Panc1 (cell line): Measurements from ENCODE around the gene RMC1. TPM values are rescaled to one million over a fixed set of nuclear protein-coding genes. Genes with fewer than 3 reads are reported as not detected.

ENCODE experiments used
- ATAC-seq: fragments of 200-7000 bp; cut with Tn5 transposase; 2 replicates; pipeline ENCODE4 v1.9.1; 2020; ENCODE audit warnings: mild to moderate bottlenecking, moderate library complexity
- BruUV-seq: library from RNA; stranded (reverse); fragments of 400-500 nt; replicated peaks from 2 replicates; lab custom pipeline; 2021; lab: Mats Ljungman, UMichigan
- CTCF ChIA-PET: fragments of 300-600 bp; sonication (Branson Sonifier 250); formaldehyde crosslinking; loops from one replicate; lab custom pipeline; 2022; ENCODE audit warnings: antibody characterized with exemption; lab: Charles Lee
- POLR2A ChIA-PET: fragments of 300-600 bp; sonication (Branson Sonifier 250); formaldehyde crosslinking; loops from one replicate; lab custom pipeline; 2022; ENCODE audit warnings: antibody characterized with exemption; lab: Charles Lee
- DNase-seq: peaks from one replicate; pipeline ENCODE4 v3.0.0-alpha.2; 2010; ENCODE audit warnings: low read depth, low spot score
- H3K27ac ChIP-seq: 2 replicates; pipeline ENCODE4 v1.5.1; 2011; ENCODE audit warnings: mild to moderate bottlenecking, low read length, inconsistent platforms
- H3K27me3 ChIP-seq: fragments of 200-500 bp; sonication (Bioruptor generic); 2 replicates; pipeline ENCODE4 v1.6.0; 2014; ENCODE audit warnings: low read length, inconsistent platforms; ENCODE audit not compliant: control insufficient read depth, insufficient read depth
- H3K36me3 ChIP-seq: fragments of 200-500 bp; sonication (Bioruptor generic); 2 replicates; pipeline ENCODE4 v1.5.1; 2014; ENCODE audit warnings: inconsistent platforms, mild to moderate bottlenecking, low read length, moderate library complexity; ENCODE audit not compliant: control insufficient read depth, insufficient read depth
- H3K4me1 ChIP-seq: 2 replicates; pipeline ENCODE4 v1.5.1; 2011; ENCODE audit warnings: inconsistent platforms, mild to moderate bottlenecking, low read length, moderate library complexity; ENCODE audit not compliant: control insufficient read depth, insufficient read depth
- H3K4me3 ChIP-seq, 2 experiments: 2 replicates each; pipeline ENCODE4 v1.5.1; 2011 to 2012; ENCODE audit warnings: low read depth in 2 of 2, low read length in 2 of 2, mild to moderate bottlenecking in 2 of 2, inconsistent platforms in 1 of 2, moderate library complexity in 1 of 2
- H3K9me3 ChIP-seq: fragments of 200-500 bp; sonication (Bioruptor generic); 2 replicates; pipeline ENCODE4 v1.5.1; 2014; ENCODE audit warnings: low read depth, mild to moderate bottlenecking, inconsistent platforms, low read length, moderate library complexity; ENCODE audit not compliant: control insufficient read depth, insufficient read depth
- POLR2AphosphoS5 ChIP-seq: IDR thresholded peaks from 2 replicates; pipeline ENCODE4 v1.6.1; 2012; ENCODE audit warnings: mild to moderate bottlenecking, low read depth, low read length, moderate library complexity
- SIN3A ChIP-seq: IDR thresholded peaks from 2 replicates; pipeline ENCODE4 v1.6.1; 2012; ENCODE audit warnings: low read depth, mild to moderate bottlenecking, low read length, moderate library complexity, borderline replicate concordance; ENCODE audit not compliant: insufficient read depth
- TCF7L2 ChIP-seq: IDR thresholded peaks from 2 replicates; pipeline ENCODE4 v1.6.1; 2011; ENCODE audit warnings: mild to moderate bottlenecking, low read depth, low read length, inconsistent platforms
- in situ Hi-C: cut with HindIII; loops from 2 replicates; pipeline ENCODE4 v1.10.0; 2016; ENCODE audit warnings: low sequenced_read_pairs, low pct_unique_long_range_greater_than_20kb
- intact Hi-C: fragments of 100-400 bp; cut with micrococcal nuclease; formaldehyde crosslinking; loops from one replicate; pipeline ENCODE4 v1.10.0; 2022; ENCODE audit not compliant: unreplicated experiment
- total RNA-seq: library from RNA; stranded (reverse); gene quantifications from one replicate; pipeline ENCODE4 v1.2.1, GENCODE V29; 2021; ENCODE audit not compliant: unreplicated experiment
- TF ChIP-seq, protein P1 (sequence below): fragments of 450-650 bp; IDR thresholded peaks from 2 replicates; pipeline ENCODE4 v1.5.1; 2017; ENCODE audit warnings: mild to moderate bottlenecking
- TF ChIP-seq, protein P2 (sequence below), 2 experiments: IDR thresholded peaks; 2 replicates each; pipeline ENCODE4 v1.6.1; 2011 to 2012; ENCODE audit warnings: low read depth in 2 of 2, control low read depth in 1 of 2, low read length in 1 of 2, mild to moderate bottlenecking in 1 of 2, moderate library complexity in 1 of 2; ENCODE audit not compliant: insufficient read depth in 1 of 2

The RMC1 gene
- total RNA-seq, 1 experiment from 2014 or later, result 57.4 TPM

DNA sequence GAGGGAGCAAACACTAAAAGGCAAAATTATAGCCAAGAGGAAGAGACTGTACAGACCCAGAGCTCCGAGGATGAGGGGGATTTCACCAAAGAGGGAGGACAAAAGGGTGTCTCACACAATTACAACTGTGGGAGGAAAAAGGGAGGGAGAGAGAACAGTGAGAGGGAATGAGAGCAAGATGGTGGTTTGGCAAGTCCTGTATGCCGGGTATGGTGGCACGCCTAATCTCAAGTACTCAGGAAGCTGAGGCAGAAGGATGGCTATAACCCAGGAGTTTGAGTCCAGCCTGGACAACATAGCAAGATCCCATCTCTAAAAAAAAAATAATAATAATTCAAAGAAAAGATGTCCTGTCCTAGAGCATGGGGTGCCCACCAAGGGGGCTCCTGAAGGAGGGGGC is 48.7 kb downstream of the RMC1 start:
- intact Hi-C loops, result no loop called here
- Histone ChIP-seq H3K27ac (no peak overlapping the region), H3K36me3 (0 out of 2 replicates have a peak, but pooled peaks cover 4% of the 10 kb centered on the region), H3K4me1 (no peaks in the 10 kb centered on the region), H3K4me3 (no peak overlapping the region), H3K9me3 (no peaks in the 10 kb centered on the region), H3K27me3 (no peaks in the 10 kb centered on the region)
- BruUV-seq, result no TSS peak
- ATAC-seq (no peak), DNase-seq (no peak)
- ChIA-PET CTCF (no interaction called here), POLR2A (no interaction called here)
- TF ChIP-seq, protein P1, sequence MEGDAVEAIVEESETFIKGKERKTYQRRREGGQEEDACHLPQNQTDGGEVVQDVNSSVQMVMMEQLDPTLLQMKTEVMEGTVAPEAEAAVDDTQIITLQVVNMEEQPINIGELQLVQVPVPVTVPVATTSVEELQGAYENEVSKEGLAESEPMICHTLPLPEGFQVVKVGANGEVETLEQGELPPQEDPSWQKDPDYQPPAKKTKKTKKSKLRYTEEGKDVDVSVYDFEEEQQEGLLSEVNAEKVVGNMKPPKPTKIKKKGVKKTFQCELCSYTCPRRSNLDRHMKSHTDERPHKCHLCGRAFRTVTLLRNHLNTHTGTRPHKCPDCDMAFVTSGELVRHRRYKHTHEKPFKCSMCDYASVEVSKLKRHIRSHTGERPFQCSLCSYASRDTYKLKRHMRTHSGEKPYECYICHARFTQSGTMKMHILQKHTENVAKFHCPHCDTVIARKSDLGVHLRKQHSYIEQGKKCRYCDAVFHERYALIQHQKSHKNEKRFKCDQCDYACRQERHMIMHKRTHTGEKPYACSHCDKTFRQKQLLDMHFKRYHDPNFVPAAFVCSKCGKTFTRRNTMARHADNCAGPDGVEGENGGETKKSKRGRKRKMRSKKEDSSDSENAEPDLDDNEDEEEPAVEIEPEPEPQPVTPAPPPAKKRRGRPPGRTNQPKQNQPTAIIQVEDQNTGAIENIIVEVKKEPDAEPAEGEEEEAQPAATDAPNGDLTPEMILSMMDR, result no peak
- TF ChIP-seq, protein P2, sequence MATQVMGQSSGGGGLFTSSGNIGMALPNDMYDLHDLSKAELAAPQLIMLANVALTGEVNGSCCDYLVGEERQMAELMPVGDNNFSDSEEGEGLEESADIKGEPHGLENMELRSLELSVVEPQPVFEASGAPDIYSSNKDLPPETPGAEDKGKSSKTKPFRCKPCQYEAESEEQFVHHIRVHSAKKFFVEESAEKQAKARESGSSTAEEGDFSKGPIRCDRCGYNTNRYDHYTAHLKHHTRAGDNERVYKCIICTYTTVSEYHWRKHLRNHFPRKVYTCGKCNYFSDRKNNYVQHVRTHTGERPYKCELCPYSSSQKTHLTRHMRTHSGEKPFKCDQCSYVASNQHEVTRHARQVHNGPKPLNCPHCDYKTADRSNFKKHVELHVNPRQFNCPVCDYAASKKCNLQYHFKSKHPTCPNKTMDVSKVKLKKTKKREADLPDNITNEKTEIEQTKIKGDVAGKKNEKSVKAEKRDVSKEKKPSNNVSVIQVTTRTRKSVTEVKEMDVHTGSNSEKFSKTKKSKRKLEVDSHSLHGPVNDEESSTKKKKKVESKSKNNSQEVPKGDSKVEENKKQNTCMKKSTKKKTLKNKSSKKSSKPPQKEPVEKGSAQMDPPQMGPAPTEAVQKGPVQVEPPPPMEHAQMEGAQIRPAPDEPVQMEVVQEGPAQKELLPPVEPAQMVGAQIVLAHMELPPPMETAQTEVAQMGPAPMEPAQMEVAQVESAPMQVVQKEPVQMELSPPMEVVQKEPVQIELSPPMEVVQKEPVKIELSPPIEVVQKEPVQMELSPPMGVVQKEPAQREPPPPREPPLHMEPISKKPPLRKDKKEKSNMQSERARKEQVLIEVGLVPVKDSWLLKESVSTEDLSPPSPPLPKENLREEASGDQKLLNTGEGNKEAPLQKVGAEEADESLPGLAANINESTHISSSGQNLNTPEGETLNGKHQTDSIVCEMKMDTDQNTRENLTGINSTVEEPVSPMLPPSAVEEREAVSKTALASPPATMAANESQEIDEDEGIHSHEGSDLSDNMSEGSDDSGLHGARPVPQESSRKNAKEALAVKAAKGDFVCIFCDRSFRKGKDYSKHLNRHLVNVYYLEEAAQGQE (IDR thresholded peaks at IDR 0.05; ENCODE audit: insufficient read depth in 1 of 2, low read depth in 2 of 2, low read length in 1 of 2), result no peak
- TF ChIP-seq POLR2AphosphoS5 (no peak), TCF7L2 (no peak), SIN3A (no peak)
- in situ Hi-C loops, result no loop called here

DNA sequence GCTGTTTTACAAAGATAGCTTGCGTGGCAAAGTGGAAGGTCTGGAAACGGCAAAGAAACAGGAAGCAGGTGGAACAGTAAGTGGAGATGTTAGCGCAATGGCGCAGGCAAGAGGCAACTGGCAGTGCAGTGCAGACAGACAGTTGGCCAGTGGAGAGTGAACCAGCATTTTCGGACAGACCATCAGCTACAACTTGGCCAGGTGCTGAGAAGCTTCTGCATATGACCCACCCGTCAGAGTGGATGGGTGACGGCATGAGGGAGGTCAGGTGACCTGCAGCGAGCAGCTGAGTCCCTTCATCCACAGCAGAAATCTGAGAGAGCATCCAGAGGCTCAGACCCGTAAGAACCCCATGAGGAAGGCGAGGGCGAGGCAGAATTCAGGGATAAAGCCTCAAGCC is 49.2 kb downstream of the RMC1 start:
- no peaks in the 10 kb centered on the region for H3K27me3 ChIP-seq
- ATAC-seq, result no peak
- no peaks in the 10 kb centered on the region for H3K9me3 ChIP-seq
- H3K27ac ChIP-seq, result no peak overlapping the region
- BruUV-seq, result no TSS peak
- intact Hi-C loops (no loop called here), in situ Hi-C loops (no loop called here)
- H3K4me3 ChIP-seq, result no peak overlapping the region
- ChIA-PET CTCF (no interaction called here), POLR2A (interaction anchor here (0.6 kb wide), 1 partner anchor 30 kb away, joined by 10 read pairs; no protein-coding TSS in a partner anchor)
- no peaks in the 10 kb centered on the region for H3K4me1 ChIP-seq
- no peak for TF ChIP-seq POLR2AphosphoS5
- TF ChIP-seq, protein P2 (IDR thresholded peaks at IDR 0.05; ENCODE audit: insufficient read depth in 1 of 2, low read depth in 2 of 2, low read length in 1 of 2), result no peak
- DNase-seq, result no peak
- H3K36me3 ChIP-seq, result 0 out of 2 replicates have a peak, but pooled peaks cover 4% of the 10 kb centered on the region
